Measurements from ENCODE around the gene SPIN2B.

Gene SPIN2B

GRCh38 chrX:57070185-57070984, 51.0 kb downstream of the SPIN2B start:
- no peak for DNase-seq (ENCODE audit: low read depth)
